ENCODE measurements around the gene ANKRD13B. TPM values are rescaled to one million over a fixed set of nuclear protein-coding genes. Genes with fewer than 3 reads are reported as not detected.
A peak's percentile ranks its signal among the peaks of the same experiment; 100 is the strongest.
"Not testable (repeated sequence)": the region's sequence is repeated elsewhere in the genome, so short reads cannot be mapped to it uniquely, and the experiment has no call there.

The ANKRD13B gene
- total RNA-seq, 1 donor from 2014 or later = 34.1 TPM

DNA sequence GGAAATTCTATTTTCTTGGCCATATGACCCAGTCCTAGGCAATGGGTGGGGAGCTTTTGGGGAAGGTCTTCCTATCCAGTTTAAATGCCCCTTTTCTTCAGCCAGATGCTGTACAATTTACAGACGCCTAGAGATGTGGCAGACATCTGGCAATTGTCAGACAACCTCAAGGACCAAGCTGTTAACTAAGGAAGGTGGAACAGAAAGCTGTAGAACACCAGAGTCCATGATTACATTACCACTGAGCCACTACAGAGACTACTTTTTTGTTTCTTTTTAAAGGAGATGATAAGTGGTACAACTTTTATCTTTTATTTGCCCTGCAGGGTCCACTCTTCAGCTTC is 50.9 kb downstream of the ANKRD13B start:
- no peaks in the 10 kb centered on the region for H3K9me3 Mint-ChIP-seq
- DNase-seq (ENCODE audit: low spot score) = no peak
- H3K4me1 Mint-ChIP-seq (ENCODE audit: low read depth) = peaks cover 29% of the 10 kb centered on the region
- intact Hi-C loops (cut with micrococcal nuclease) = no loop called here
- no peak overlapping the region for H3K27ac Mint-ChIP-seq
- H3K4me3 Mint-ChIP-seq (ENCODE audit: low read depth) = no peak overlapping the region
- peaks cover 35% of the 10 kb centered on the region for H3K36me3 Mint-ChIP-seq (ENCODE audit: low read depth)
- H3K27me3 Mint-ChIP-seq (ENCODE audit: low read depth) = no peaks in the 10 kb centered on the region

DNA sequence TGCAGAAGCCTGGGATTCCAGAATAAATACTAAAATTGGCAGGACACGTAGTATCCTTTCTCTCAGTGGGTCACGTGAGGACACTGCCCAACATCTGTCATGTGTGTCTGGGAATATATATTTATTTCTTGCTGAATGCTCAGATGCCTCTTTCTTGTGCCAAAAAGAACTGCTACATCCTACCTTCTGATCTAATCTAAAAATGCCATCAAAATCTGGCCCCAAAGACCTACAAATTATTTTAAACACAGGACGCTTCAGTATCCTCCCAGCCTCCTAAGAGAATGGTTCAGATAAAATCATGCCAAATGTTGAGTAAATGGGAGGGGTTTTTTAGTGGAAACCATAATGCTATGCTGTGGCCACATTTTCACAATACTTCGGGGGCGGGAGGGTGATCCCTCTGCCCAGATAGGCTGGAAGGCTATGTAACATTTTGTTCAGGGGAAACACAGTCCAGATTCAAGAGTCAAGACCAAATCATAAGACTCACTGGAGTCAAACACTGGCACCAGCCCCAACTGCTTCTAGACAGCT is 52.7 kb downstream of the ANKRD13B start:
- no peak for DNase-seq (ENCODE audit: low spot score)
- Mint-ChIP-seq H3K4me1 (ENCODE audit: low read depth) (peaks cover 20% of the 10 kb centered on the region), H3K27me3 (ENCODE audit: low read depth) (no peaks in the 10 kb centered on the region), H3K9me3 (no peaks in the 10 kb centered on the region), H3K27ac (peak overlapping the region; percentile 42), H3K36me3 (ENCODE audit: low read depth) (peaks cover 46% of the 10 kb centered on the region), H3K4me3 (ENCODE audit: low read depth) (no peak overlapping the region)
- intact Hi-C loops (cut with micrococcal nuclease) = no loop called here

GRCh38 chr17:29648005-29648404 is 55.1 kb downstream of the ANKRD13B start:
- DNase-seq (ENCODE audit: low spot score) = no peak
- intact Hi-C loops (cut with micrococcal nuclease) = no loop called here
- Mint-ChIP-seq H3K27ac (no peak overlapping the region), H3K4me3 (ENCODE audit: low read depth) (no peak overlapping the region), H3K36me3 (ENCODE audit: low read depth) (peaks cover 40% of the 10 kb centered on the region), H3K4me1 (ENCODE audit: low read depth) (peaks cover 15% of the 10 kb centered on the region), H3K9me3 (no peaks in the 10 kb centered on the region), H3K27me3 (ENCODE audit: low read depth) (no peaks in the 10 kb centered on the region)

- Mint-ChIP-seq H3K4me3 (ENCODE audit: low read depth) (no peak overlapping the region), H3K27ac (no peak overlapping the region), H3K4me1 (ENCODE audit: low read depth) (peaks cover 15% of the 10 kb centered on the region), H3K27me3 (ENCODE audit: low read depth) (no peaks in the 10 kb centered on the region), H3K9me3 (no peaks in the 10 kb centered on the region), H3K36me3 (ENCODE audit: low read depth) (peaks cover 40% of the 10 kb centered on the region)
- intact Hi-C loops (cut with micrococcal nuclease) = no loop called here
- no peak for DNase-seq (ENCODE audit: low spot score)
Measured at GRCh38 chr17:29649359-29649758, 56.4 kb downstream of the ANKRD13B start.

GRCh38 chr17:29650396-29650795 is 57.5 kb downstream of the ANKRD13B start:
- no peaks in the 10 kb centered on the region for H3K9me3 Mint-ChIP-seq
- H3K4me1 Mint-ChIP-seq (ENCODE audit: low read depth) = peaks cover 8% of the 10 kb centered on the region
- no peak overlapping the region for H3K27ac Mint-ChIP-seq
- intact Hi-C loops (cut with micrococcal nuclease) = no loop called here
- no peaks in the 10 kb centered on the region for H3K27me3 Mint-ChIP-seq (ENCODE audit: low read depth)
- peaks cover 34% of the 10 kb centered on the region for H3K36me3 Mint-ChIP-seq (ENCODE audit: low read depth)
- H3K4me3 Mint-ChIP-seq (ENCODE audit: low read depth) = no peak overlapping the region
- DNase-seq (ENCODE audit: low spot score) = no peak

GRCh38 chr17:29651913-29652312 is 59.0 kb downstream of the ANKRD13B start:
- peaks cover 38% of the 10 kb centered on the region for H3K36me3 Mint-ChIP-seq (ENCODE audit: low read depth)
- intact Hi-C loops (cut with micrococcal nuclease); H3K27ac Mint-ChIP-seq; H3K4me3 Mint-ChIP-seq (ENCODE audit: low read depth); H3K4me1 Mint-ChIP-seq (ENCODE audit: low read depth); DNase-seq (ENCODE audit: low spot score); H3K9me3 Mint-ChIP-seq; H3K27me3 Mint-ChIP-seq (ENCODE audit: low read depth): not testable (repeated sequence)

DNA sequence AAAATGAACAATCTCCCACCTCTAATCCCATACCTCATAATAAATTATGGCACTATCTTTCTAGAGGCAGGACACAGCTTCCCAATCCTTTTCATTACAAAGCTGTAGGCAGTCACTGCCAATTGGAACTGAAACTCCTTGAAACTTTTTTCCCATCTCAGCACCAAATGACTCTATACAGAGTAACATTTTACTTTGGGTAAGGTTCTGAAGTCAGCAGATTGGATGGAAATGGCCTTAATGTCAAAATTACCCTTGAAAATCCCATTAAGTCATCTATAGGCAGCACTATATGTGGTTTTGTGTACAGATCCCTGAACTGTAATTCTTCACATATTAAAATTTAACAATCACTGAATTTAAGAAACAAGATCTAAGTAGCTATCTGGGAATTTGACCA is 60.0 kb downstream of the ANKRD13B start:
- Mint-ChIP-seq H3K36me3 (ENCODE audit: low read depth) (peaks cover 35% of the 10 kb centered on the region), H3K9me3 (no peaks in the 10 kb centered on the region), H3K4me1 (ENCODE audit: low read depth) (no peaks in the 10 kb centered on the region), H3K27ac (no peak overlapping the region), H3K4me3 (ENCODE audit: low read depth) (no peak overlapping the region), H3K27me3 (ENCODE audit: low read depth) (no peaks in the 10 kb centered on the region)
- intact Hi-C loops (cut with micrococcal nuclease) = no loop called here
- no peak for DNase-seq (ENCODE audit: low spot score)

- Mint-ChIP-seq H3K27me3 (ENCODE audit: low read depth) (no peaks in the 10 kb centered on the region), H3K36me3 (ENCODE audit: low read depth) (peaks cover 34% of the 10 kb centered on the region), H3K4me1 (ENCODE audit: low read depth) (peaks cover 3% of the 10 kb centered on the region), H3K9me3 (no peaks in the 10 kb centered on the region), H3K27ac (no peak overlapping the region), H3K4me3 (ENCODE audit: low read depth) (no peak overlapping the region)
- DNase-seq (ENCODE audit: low spot score) = no peak
- intact Hi-C loops (cut with micrococcal nuclease) = no loop called here
Measured at GRCh38 chr17:29653995-29654714, 61.2 kb downstream of the ANKRD13B start.

GRCh38 chr17:29655323-29655722 is 62.4 kb downstream of the ANKRD13B start:
- no peak overlapping the region for H3K4me3 Mint-ChIP-seq (ENCODE audit: low read depth)
- no peaks in the 10 kb centered on the region for H3K27me3 Mint-ChIP-seq (ENCODE audit: low read depth)
- no peak for DNase-seq (ENCODE audit: low spot score)
- no peaks in the 10 kb centered on the region for H3K9me3 Mint-ChIP-seq
- intact Hi-C loops (cut with micrococcal nuclease) = no loop called here
- peaks cover 29% of the 10 kb centered on the region for H3K36me3 Mint-ChIP-seq (ENCODE audit: low read depth)
- no peak overlapping the region for H3K27ac Mint-ChIP-seq
- H3K4me1 Mint-ChIP-seq (ENCODE audit: low read depth) = peaks cover 5% of the 10 kb centered on the region

DNA sequence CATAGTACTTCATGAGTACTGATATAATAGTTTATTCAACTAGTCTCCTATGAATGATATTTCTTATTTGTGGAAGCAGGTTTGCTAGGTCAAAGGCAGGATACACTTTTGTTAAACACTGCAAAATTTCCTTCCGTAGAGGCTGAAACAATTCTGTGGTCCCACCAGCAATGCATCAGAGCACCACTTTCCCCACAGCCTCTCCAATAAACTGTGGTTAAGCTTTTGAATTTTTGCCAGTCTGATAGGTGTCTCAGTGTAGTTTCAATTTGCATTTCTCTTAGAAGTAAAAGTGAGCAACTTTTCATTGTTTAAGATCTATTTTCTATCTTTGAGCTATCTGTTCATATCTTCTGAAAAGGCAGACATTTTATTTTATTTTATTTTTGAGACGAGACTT is 66.2 kb downstream of the ANKRD13B start:
- Mint-ChIP-seq H3K27ac (peak overlapping the region; percentile 57), H3K4me1 (ENCODE audit: low read depth) (peaks cover 10% of the 10 kb centered on the region), H3K27me3 (ENCODE audit: low read depth) (no peaks in the 10 kb centered on the region), H3K9me3 (no peaks in the 10 kb centered on the region), H3K4me3 (ENCODE audit: low read depth) (no peak overlapping the region), H3K36me3 (ENCODE audit: low read depth) (peaks cover 47% of the 10 kb centered on the region)
- intact Hi-C loops (cut with micrococcal nuclease) = no loop called here
- no peak for DNase-seq (ENCODE audit: low spot score)

DNA sequence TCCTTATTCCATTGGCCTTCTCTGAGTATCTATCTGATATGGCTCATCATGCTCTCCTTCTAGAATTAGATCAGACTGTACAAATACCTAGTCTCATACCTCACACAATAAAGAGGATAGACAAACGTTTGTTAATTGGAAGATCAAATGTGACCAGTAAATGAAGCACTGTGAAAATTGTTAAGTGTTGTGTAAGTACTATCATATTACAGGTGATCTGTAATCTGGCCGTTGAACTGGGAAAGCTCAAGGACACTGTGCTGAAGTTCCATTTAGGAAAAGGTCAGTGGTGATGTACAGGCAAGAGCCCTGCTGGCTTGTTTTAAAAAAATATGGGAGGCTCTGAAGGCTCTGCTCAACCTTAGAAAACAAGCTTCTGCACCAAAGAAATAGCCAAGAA is 68.3 kb downstream of the ANKRD13B start:
- Mint-ChIP-seq H3K4me1 (ENCODE audit: low read depth) (peaks cover 25% of the 10 kb centered on the region), H3K27me3 (ENCODE audit: low read depth) (no peaks in the 10 kb centered on the region), H3K4me3 (ENCODE audit: low read depth) (no peak overlapping the region), H3K36me3 (ENCODE audit: low read depth) (peaks cover 54% of the 10 kb centered on the region), H3K9me3 (no peaks in the 10 kb centered on the region), H3K27ac (peak overlapping the region; percentile 7)
- intact Hi-C loops (cut with micrococcal nuclease) = no loop called here
- DNase-seq (ENCODE audit: low spot score) = no peak

DNA sequence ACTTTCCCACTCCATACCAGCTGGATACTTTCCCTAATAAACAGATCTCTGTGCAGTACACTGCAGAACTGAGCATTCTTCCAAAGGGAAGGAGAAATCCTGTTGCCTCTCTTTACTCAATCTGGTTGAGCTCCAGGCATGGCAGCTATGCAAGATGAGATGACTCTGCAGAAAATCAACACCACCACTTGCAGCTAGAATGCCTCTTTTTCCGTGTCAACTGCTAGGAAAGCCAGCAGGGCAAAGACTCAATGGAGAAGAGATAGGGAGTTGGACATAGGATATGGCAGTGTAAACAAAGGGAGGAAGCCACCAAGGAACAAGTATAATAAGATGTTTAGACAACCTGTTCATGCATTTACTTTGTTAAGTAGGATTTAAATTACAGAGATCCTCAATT is 70.2 kb downstream of the ANKRD13B start:
- peaks cover 36% of the 10 kb centered on the region for H3K4me1 Mint-ChIP-seq (ENCODE audit: low read depth)
- intact Hi-C loops (cut with micrococcal nuclease) = no loop called here
- no peaks in the 10 kb centered on the region for H3K27me3 Mint-ChIP-seq (ENCODE audit: low read depth)
- H3K36me3 Mint-ChIP-seq (ENCODE audit: low read depth) = peaks cover 65% of the 10 kb centered on the region
- no peak for DNase-seq (ENCODE audit: low spot score)
- H3K27ac Mint-ChIP-seq = no peak overlapping the region
- no peak overlapping the region for H3K4me3 Mint-ChIP-seq (ENCODE audit: low read depth)
- H3K9me3 Mint-ChIP-seq = no peaks in the 10 kb centered on the region
